ENCODE results near the gene CRAT. TPM values are rescaled to one million over a fixed set of nuclear protein-coding genes. Genes with fewer than 3 reads are reported as not detected.
A peak's percentile ranks its signal among the peaks of the same experiment; 100 is the strongest.

Gene CRAT
- total RNA-seq, 6 experiments from 2014 or later: 35.5 to 50.2 (median 42.6) TPM

- H3K36me3 Mint-ChIP-seq (ENCODE audit: low read depth): no peaks in the 10 kb centered on the region
- DNase-seq: no peak
- peaks cover 2% of the 10 kb centered on the region for H3K27me3 Mint-ChIP-seq (ENCODE audit: insufficient read depth)
- no peak overlapping the region for H3K4me3 Mint-ChIP-seq
- peak overlapping the region; percentile 17; the same call in 1 of the 2 replicates for H3K27ac Mint-ChIP-seq
- TF ChIP-seq CTCF (IDR thresholded peaks at IDR 0.05): no peak
- H3K9me3 Mint-ChIP-seq: no peaks in the 10 kb centered on the region
- H3K4me1 Mint-ChIP-seq (ENCODE audit: low read depth): peaks cover 23% of the 10 kb centered on the region
These were observed 39.5 kb upstream of the CRAT start for GRCh38 chr9:129150122-129150521.

DNA sequence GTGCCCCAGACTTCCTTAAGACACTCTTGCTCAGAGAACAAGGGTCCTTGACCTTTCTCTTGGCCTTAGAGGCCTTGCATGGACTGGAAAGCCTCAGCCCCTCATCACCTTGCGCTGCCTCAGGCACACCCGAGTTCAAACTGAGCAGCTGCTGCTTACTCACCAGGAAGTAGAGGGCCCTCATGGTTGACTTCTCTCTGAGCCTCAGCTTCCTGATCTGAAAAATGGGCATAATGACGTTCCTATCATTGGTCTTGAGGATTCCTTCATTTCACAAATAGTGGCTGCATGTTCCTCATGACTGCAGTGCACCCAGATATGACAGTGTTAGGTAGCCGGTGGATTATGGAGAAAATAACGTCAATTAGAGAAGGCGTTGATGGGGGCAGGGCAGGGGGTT is 38.8 kb upstream of the CRAT start:
- no peak for TF ChIP-seq CTCF (IDR thresholded peaks at IDR 0.05)
- DNase-seq: no peak
- no peak overlapping the region for H3K4me3 Mint-ChIP-seq
- H3K27ac Mint-ChIP-seq: no peak overlapping the region
- H3K27me3 Mint-ChIP-seq (ENCODE audit: insufficient read depth): peaks cover 2% of the 10 kb centered on the region
- H3K9me3 Mint-ChIP-seq: no peaks in the 10 kb centered on the region
- peaks cover 27% of the 10 kb centered on the region for H3K4me1 Mint-ChIP-seq (ENCODE audit: low read depth)
- no peaks in the 10 kb centered on the region for H3K36me3 Mint-ChIP-seq (ENCODE audit: low read depth)

DNA sequence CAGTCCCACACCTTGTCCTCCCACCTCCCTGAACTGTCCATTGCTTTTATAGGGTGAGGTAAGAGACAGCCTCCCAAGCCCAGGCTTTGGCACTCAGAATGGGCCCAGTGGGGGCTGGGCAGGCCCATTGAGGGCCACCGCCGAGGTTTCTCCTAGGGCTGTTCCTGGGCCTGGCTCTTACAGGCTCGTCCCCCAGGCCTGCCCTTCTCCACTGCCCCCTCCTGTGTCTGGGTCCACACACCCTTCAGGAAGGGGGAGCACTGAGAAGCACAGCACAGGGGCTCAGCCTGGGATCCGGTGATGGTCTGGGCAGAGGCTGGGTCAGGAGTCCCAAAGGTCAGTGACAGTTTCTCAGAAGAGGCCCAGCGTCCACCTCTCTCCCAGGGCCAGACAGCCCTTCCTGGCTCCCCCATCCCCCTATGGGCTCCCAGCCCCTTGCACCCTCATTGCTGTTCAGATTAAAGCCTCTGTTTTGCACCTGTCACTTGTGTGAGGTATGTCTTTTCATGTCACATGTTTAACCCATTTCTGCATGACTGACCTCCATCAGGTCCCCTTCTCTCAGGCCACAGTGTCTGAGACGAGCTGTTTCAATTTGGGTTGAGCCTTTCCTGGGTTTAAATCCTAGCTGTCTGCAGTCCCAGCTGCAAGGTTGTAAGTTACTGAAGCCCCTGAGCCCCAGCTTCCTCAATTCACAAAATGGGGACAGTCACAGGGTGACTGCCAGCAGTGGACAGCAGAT is 38.0 kb upstream of the CRAT start:
- Mint-ChIP-seq H3K4me1 (ENCODE audit: low read depth) (peaks cover 33% of the 10 kb centered on the region), H3K9me3 (no peaks in the 10 kb centered on the region), H3K36me3 (ENCODE audit: low read depth) (peaks cover 5% of the 10 kb centered on the region; the same call in 1 of the 2 replicates), H3K4me3 (no peak overlapping the region), H3K27me3 (ENCODE audit: insufficient read depth) (peaks cover 4% of the 10 kb centered on the region), H3K27ac (no peak overlapping the region)
- no peak for DNase-seq
- TF ChIP-seq CTCF (IDR thresholded peaks at IDR 0.05): no peak

DNA sequence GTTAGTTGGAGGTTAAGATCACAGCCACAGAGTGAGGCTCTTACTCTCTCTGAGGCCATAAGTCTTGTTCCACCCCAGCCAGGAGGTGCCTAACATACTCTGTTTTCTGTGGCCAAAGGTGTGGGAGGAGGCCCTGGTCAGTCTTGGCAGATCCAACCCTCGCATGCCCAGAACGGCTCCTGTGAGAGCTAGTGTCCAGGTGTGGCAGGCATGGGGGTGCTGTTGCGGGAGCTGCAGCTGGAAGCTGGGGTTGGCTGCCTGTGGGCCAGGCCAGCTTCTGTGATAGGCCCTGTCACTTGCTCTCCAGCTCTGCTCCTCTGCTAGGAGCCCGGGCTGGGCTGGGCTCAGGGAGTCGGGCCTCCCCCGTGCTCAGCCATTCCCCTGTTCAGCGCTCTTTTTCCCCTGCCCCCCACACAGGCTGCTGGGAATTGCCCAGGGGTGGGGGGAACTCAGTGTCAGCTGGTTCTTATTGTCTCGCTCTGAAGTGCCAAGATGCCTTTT is 35.9 kb upstream of the CRAT start:
- Mint-ChIP-seq H3K27ac (peak overlapping the region; percentile 97), H3K36me3 (ENCODE audit: low read depth) (peaks cover 6% of the 10 kb centered on the region; the same call in 1 of the 2 replicates), H3K9me3 (no peaks in the 10 kb centered on the region), H3K4me3 (peak overlapping the region; percentile 9; the same call in 1 of the 2 replicates), H3K4me1 (ENCODE audit: low read depth) (peaks cover 55% of the 10 kb centered on the region), H3K27me3 (ENCODE audit: insufficient read depth) (peaks cover 2% of the 10 kb centered on the region; the same call in 1 of the 2 replicates)
- no peak for DNase-seq
- no peak for TF ChIP-seq CTCF (IDR thresholded peaks at IDR 0.05)

GRCh38 chr9:129145841-129146292 is 35.3 kb upstream of the CRAT start:
- Mint-ChIP-seq H3K27ac (peak overlapping the region; percentile 97), H3K4me3 (peak overlapping the region; percentile 9; the same call in 1 of the 2 replicates), H3K9me3 (no peaks in the 10 kb centered on the region), H3K36me3 (ENCODE audit: low read depth) (peaks cover 6% of the 10 kb centered on the region; the same call in 1 of the 2 replicates), H3K4me1 (ENCODE audit: low read depth) (peaks cover 61% of the 10 kb centered on the region), H3K27me3 (ENCODE audit: insufficient read depth) (peaks cover 2% of the 10 kb centered on the region; the same call in 1 of the 2 replicates)
- no peak for TF ChIP-seq CTCF (IDR thresholded peaks at IDR 0.05)
- DNase-seq: peak; percentile 72

Measured in HFFc6 (cell line).